ENCODE measurements around the gene PRR5L.

PRR5L gene

DNA sequence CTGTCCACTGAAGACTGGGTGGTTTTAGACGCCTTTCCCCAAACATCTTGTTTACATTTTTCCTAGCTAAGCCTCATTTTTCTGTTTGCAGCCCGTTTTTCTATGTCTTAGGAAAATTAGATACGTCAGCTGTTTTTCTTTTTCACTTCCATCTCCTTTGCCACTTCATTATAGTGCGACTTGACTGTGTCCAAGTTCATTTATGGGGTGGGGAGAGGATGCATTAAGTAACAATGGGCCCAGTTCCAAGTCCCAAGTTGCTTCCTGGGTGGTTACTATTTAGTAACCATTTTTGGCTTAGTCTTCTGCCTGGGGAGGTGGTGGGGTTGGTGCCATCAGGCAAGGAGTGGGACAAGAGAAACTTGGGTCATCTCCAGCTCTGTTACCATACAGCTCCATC lies 131.0 kb downstream of the PRR5L start:
- no peaks in the 10 kb centered on the region for H3K36me3 ChIP-seq (ENCODE audit: control insufficient read depth, insufficient read depth, low read length)
- no peaks in the 10 kb centered on the region for H3K4me1 ChIP-seq (ENCODE audit: control insufficient read depth, insufficient read depth, low read length)
- no peaks in the 10 kb centered on the region for H3K27me3 ChIP-seq (ENCODE audit: control insufficient read depth, insufficient read depth, low read length)
- no peak overlapping the region for H3K4me3 ChIP-seq (ENCODE audit: low read length)
- no peak overlapping the region for H3K9ac ChIP-seq (ENCODE audit: low read length)
- no peaks in the 10 kb centered on the region for H3K9me3 ChIP-seq (ENCODE audit: control insufficient read depth, low read length)

DNA sequence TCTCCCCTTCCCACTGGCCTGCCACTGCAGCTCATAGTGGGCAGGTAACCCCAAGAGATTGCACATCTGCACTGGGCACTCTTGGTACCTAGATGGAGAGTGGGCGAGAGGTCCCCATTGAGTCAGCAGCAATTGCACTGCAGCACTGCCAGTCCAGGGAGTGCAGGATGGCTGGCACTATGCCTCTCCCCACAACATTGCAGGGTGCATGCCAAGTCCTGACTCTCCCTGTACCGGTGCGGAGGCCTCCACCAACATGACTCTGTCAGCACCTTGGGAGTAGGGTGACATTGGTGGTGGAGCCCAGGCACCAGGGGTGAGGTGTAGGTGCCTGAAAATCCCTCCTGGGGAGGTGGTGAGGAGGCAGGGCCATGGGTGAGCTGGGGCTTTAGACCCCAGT lies 131.8 kb downstream of the PRR5L start:
- no peak overlapping the region for H3K4me3 ChIP-seq (ENCODE audit: low read length)
- no peaks in the 10 kb centered on the region for H3K4me1 ChIP-seq (ENCODE audit: control insufficient read depth, insufficient read depth, low read length)
- H3K9me3 ChIP-seq (ENCODE audit: control insufficient read depth, low read length): no peaks in the 10 kb centered on the region
- H3K9ac ChIP-seq (ENCODE audit: low read length): no peak overlapping the region
- H3K36me3 ChIP-seq (ENCODE audit: control insufficient read depth, insufficient read depth, low read length): no peaks in the 10 kb centered on the region
- H3K27me3 ChIP-seq (ENCODE audit: control insufficient read depth, insufficient read depth, low read length): no peaks in the 10 kb centered on the region

DNA sequence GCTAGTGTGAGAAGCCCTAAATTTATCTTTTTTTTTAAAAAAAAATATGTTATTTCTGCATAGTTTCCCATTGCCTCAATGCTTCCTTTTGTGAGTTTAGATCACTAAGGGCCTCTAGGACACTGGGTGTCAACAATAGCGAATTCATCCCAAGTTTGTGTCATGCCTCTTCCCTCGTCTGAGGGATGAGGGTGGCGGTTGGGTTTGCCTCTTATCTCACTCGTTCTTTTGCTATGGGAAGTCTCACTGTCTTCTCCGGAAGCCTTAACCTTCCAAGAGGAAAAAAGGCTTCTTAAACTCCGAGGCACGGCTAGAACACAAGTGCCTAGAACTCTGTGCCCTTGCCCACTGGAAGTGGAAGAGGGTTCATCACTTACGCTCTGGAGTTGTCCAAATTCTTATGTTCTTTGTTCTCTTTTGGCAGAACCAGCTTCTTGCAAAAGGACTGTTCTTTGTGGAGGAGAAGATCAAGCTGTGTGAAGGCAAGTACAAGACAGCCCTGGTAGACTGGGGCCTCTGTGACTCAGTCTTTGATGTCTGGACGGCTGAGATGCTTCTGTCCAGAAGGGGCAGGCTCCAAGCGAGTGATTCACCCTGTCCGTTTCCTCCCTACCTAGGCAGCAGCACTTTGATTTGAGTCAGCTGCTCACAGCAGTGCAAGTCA lies 135.5 kb downstream of the PRR5L start:
- Histone ChIP-seq H3K4me1 (ENCODE audit: control insufficient read depth, insufficient read depth, low read length) (no peaks in the 10 kb centered on the region), H3K9ac (ENCODE audit: low read length) (no peak overlapping the region), H3K9me3 (ENCODE audit: control insufficient read depth, low read length) (no peaks in the 10 kb centered on the region), H3K36me3 (ENCODE audit: control insufficient read depth, insufficient read depth, low read length) (no peaks in the 10 kb centered on the region), H3K27me3 (ENCODE audit: control insufficient read depth, insufficient read depth, low read length) (no peaks in the 10 kb centered on the region), H3K4me3 (ENCODE audit: low read length) (no peak overlapping the region)

DNA sequence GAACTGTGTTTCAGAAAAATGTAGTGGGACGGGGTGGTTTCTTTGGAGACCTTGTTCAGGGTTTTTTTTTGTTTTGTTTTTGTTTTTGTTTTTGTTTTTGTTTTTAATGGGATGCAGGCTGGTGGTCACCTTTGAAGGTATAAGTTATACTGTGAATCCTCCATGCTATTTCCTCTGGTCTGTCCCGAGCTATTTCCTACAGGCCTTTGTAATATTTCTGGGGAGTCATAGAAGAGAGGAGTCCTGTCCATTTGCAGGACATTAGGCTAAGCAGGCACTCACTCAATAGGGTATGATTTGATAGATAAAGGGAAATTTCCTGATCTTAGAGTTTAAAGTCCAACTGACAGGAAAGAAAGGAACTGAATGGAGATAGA lies 136.0 kb downstream of the PRR5L start:
- Histone ChIP-seq H3K4me3 (ENCODE audit: low read length) (no peak overlapping the region), H3K36me3 (ENCODE audit: control insufficient read depth, insufficient read depth, low read length) (no peaks in the 10 kb centered on the region), H3K9me3 (ENCODE audit: control insufficient read depth, low read length) (no peaks in the 10 kb centered on the region), H3K27me3 (ENCODE audit: control insufficient read depth, insufficient read depth, low read length) (no peaks in the 10 kb centered on the region), H3K9ac (ENCODE audit: low read length) (no peak overlapping the region), H3K4me1 (ENCODE audit: control insufficient read depth, insufficient read depth, low read length) (no peaks in the 10 kb centered on the region)

DNA sequence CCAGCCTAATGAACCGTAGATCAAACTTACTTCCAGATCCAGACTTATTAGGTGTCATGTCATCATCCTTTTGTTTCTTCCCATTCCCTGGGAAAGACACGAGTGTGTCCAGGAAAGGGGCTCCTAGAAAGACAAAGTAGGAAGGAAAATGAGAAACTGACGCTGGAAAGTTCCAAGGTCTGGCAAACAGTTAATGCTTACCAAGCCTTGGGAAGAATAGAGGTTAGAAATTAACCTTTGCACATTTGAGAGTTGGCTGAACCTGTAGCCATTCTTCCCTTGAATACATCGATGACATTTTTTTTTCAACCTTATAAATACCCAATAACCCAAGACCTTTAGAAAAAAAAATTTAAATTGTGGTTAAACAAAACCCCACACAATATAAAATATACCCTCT lies 136.7 kb downstream of the PRR5L start:
- no peaks in the 10 kb centered on the region for H3K9me3 ChIP-seq (ENCODE audit: control insufficient read depth, low read length)
- no peak overlapping the region for H3K9ac ChIP-seq (ENCODE audit: low read length)
- no peak overlapping the region for H3K4me3 ChIP-seq (ENCODE audit: low read length)
- no peaks in the 10 kb centered on the region for H3K4me1 ChIP-seq (ENCODE audit: control insufficient read depth, insufficient read depth, low read length)
- H3K36me3 ChIP-seq (ENCODE audit: control insufficient read depth, insufficient read depth, low read length): no peaks in the 10 kb centered on the region
- H3K27me3 ChIP-seq (ENCODE audit: control insufficient read depth, insufficient read depth, low read length): no peaks in the 10 kb centered on the region

DNA sequence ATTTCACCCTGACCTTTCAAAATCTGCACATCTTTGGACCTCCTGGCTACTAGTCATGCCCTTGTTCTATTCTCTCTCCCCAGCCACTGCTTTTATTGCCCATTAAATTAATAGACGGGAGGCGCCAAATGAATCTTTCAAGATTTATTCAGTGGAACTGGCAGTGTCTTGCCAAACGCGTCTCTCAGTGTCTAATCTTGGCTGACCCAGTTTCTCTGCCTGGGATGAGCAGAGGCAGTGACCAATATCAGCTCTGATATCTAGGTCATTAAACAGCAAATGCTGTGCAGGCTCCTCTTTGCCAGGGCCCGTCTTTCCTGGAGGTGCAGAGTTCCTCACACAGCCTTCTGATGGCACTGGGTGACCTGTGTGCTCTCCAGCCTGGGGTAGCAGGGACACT lies 140.0 kb downstream of the PRR5L start:
- Histone ChIP-seq H3K4me3 (ENCODE audit: low read length) (no peak overlapping the region), H3K9me3 (ENCODE audit: control insufficient read depth, low read length) (no peaks in the 10 kb centered on the region), H3K4me1 (ENCODE audit: control insufficient read depth, insufficient read depth, low read length) (no peaks in the 10 kb centered on the region), H3K36me3 (ENCODE audit: control insufficient read depth, insufficient read depth, low read length) (no peaks in the 10 kb centered on the region), H3K9ac (ENCODE audit: low read length) (no peak overlapping the region), H3K27me3 (ENCODE audit: control insufficient read depth, insufficient read depth, low read length) (no peaks in the 10 kb centered on the region)

DNA sequence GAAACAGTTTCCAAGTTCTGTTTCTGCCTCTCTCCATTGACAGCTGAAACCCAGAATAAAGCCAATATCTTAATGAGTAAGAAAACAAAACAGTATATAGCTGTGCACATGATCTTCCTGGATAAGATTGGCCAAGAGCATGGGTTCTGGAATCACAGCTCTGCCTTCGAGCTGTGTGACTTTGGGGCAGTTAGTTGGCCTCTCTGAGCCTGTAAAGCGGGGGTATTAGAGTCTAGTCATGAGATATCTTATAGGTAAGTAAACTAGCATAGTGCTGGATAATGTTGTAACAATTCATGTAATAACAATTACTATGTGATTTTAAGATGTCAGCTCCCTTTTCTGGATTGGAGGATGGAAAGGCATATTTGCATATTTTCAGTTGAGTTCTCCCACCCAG lies 140.5 kb downstream of the PRR5L start:
- Histone ChIP-seq H3K9me3 (ENCODE audit: control insufficient read depth, low read length) (no peaks in the 10 kb centered on the region), H3K27me3 (ENCODE audit: control insufficient read depth, insufficient read depth, low read length) (no peaks in the 10 kb centered on the region), H3K4me3 (ENCODE audit: low read length) (no peak overlapping the region), H3K36me3 (ENCODE audit: control insufficient read depth, insufficient read depth, low read length) (no peaks in the 10 kb centered on the region), H3K9ac (ENCODE audit: low read length) (no peak overlapping the region), H3K4me1 (ENCODE audit: control insufficient read depth, insufficient read depth, low read length) (no peaks in the 10 kb centered on the region)

DNA sequence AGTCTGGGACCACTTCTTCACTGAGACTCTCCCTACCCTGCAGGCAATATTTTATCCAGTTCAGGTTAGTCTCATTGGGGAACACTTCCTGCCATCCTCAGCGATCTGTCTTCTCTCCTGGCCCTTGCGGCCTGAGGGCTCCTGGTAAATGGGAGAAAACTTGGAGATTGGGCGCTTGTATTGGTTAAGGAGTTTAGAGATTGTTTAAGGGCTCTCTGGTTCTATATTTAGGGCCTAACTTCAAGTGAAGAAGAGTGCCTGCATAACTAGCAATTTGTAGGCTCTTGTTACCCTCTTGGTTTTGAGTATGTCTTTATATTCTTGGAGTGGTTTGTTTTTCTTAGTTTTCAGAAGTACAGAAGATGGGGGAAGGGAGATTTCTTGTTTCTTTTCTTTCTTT lies 141.3 kb downstream of the PRR5L start:
- no peak overlapping the region for H3K4me3 ChIP-seq (ENCODE audit: low read length)
- H3K9ac ChIP-seq (ENCODE audit: low read length): no peak overlapping the region
- H3K4me1 ChIP-seq (ENCODE audit: control insufficient read depth, insufficient read depth, low read length): no peaks in the 10 kb centered on the region
- no peaks in the 10 kb centered on the region for H3K36me3 ChIP-seq (ENCODE audit: control insufficient read depth, insufficient read depth, low read length)
- no peaks in the 10 kb centered on the region for H3K9me3 ChIP-seq (ENCODE audit: control insufficient read depth, low read length)
- H3K27me3 ChIP-seq (ENCODE audit: control insufficient read depth, insufficient read depth, low read length): no peaks in the 10 kb centered on the region

DNA sequence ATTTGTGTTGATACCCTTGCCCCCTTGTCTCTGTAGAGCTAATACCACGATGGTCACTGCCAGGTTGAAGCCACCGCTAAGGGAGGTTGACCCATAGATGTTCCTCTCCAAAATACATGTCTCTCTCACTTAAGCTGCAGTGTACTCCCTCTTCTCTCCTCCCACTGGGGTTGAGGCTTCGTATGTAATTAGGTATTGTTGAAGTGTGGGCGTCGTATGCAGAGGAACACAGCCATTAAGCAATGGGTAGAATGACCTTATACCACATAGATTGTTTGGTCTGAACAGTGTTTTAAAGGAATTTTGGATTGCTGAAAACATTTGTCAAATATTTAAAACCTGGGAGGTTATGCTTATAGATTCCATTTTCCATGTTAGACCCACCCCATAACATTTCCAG lies 142.0 kb downstream of the PRR5L start:
- Histone ChIP-seq H3K4me3 (ENCODE audit: low read length) (no peak overlapping the region), H3K9ac (ENCODE audit: low read length) (no peak overlapping the region), H3K9me3 (ENCODE audit: control insufficient read depth, low read length) (no peaks in the 10 kb centered on the region), H3K4me1 (ENCODE audit: control insufficient read depth, insufficient read depth, low read length) (no peaks in the 10 kb centered on the region), H3K27me3 (ENCODE audit: control insufficient read depth, insufficient read depth, low read length) (no peaks in the 10 kb centered on the region), H3K36me3 (ENCODE audit: control insufficient read depth, insufficient read depth, low read length) (no peaks in the 10 kb centered on the region)

DNA sequence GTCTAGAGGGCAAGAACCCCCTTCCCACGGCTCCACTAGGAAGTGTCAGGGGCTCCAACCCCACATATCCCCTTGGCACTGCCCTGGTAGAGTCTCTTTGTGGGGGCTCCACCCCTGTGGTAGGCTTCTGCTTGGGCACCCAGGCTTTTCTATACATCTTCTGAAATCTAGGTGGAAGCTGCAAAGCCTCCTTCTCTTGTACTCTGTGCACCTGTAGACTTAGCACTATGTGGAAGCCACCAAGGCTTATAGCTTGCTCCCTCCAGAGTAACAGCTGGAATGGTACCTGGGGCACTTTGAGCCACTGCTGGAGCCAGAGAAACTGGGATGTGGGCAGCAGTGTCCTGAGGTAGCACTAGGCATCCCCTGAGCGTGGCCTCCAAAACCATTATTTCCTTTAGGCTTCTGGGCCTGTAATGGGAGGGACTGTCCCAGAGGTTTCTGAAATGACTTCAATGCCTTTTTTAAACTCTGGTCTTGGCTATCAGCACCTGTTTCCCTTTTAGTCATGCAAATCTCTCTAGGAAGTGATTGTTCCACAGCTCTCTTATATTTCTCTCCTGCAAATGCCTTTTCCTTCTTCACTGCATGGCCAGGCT lies 145.6 kb downstream of the PRR5L start:
- Histone ChIP-seq H3K4me3 (ENCODE audit: low read length) (no peak overlapping the region), H3K36me3 (ENCODE audit: control insufficient read depth, insufficient read depth, low read length) (no peaks in the 10 kb centered on the region), H3K27me3 (ENCODE audit: control insufficient read depth, insufficient read depth, low read length) (no peaks in the 10 kb centered on the region), H3K9me3 (ENCODE audit: control insufficient read depth, low read length) (no peaks in the 10 kb centered on the region), H3K9ac (ENCODE audit: low read length) (no peak overlapping the region), H3K4me1 (ENCODE audit: control insufficient read depth, insufficient read depth, low read length) (no peaks in the 10 kb centered on the region)

DNA sequence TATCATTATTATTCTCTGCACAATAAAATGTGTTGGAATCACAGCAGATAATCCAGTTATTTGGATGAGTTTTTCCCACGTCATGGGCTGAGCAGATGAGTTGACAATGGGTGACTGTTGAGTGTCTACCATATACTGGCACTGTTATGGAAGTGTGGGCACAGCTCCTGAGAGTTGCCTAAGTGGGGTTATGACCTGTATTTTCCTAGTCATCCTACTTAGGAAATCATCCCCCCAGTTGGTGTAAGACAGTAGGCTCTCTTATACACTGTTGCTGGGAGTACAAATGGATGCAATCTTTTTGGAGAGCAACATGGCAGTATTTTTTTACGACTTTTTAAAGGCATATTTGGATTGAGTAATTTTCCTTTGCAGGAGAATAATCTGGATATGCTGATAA lies 147.6 kb downstream of the PRR5L start:
- Histone ChIP-seq H3K27me3 (ENCODE audit: control insufficient read depth, insufficient read depth, low read length) (no peaks in the 10 kb centered on the region), H3K4me1 (ENCODE audit: control insufficient read depth, insufficient read depth, low read length) (no peaks in the 10 kb centered on the region)

DNA sequence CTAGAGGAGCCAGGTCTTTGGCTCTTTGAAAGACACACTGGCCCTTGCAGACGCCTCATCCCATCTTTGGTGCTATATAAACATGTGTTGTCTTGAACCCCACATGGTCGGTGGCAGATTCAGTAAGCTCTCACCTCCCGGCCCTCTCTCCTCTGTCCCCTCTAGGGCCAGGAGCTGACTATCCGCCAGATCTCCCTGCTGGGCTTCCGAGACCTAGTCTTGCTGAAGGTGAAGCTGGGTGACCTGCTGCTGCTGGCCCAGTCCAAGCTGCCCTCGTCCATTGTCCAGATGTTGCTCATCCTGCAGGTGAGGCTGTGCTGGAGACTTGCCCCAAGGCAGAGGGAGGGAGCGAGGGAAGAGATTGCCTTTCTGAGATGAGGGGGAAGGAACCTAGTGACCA lies 150.0 kb downstream of the PRR5L start:
- Histone ChIP-seq H3K4me1 (ENCODE audit: control insufficient read depth, insufficient read depth, low read length) (peaks cover 3% of the 10 kb centered on the region), H3K27me3 (ENCODE audit: control insufficient read depth, insufficient read depth, low read length) (no peaks in the 10 kb centered on the region), H3K4me3 (ENCODE audit: low read length) (no peak overlapping the region), H3K9ac (ENCODE audit: low read length) (no peak overlapping the region), H3K36me3 (ENCODE audit: control insufficient read depth, insufficient read depth, low read length) (no peaks in the 10 kb centered on the region), H3K9me3 (ENCODE audit: control insufficient read depth, low read length) (no peaks in the 10 kb centered on the region)

More for the DNA sequence above, 147.6 kb downstream of the PRR5L start:
- no peak overlapping the region for H3K9ac ChIP-seq (ENCODE audit: low read length)
- H3K36me3 ChIP-seq (ENCODE audit: control insufficient read depth, insufficient read depth, low read length): no peaks in the 10 kb centered on the region
- H3K4me3 ChIP-seq (ENCODE audit: low read length): no peak overlapping the region
- no peaks in the 10 kb centered on the region for H3K9me3 ChIP-seq (ENCODE audit: control insufficient read depth, low read length)

DNA sequence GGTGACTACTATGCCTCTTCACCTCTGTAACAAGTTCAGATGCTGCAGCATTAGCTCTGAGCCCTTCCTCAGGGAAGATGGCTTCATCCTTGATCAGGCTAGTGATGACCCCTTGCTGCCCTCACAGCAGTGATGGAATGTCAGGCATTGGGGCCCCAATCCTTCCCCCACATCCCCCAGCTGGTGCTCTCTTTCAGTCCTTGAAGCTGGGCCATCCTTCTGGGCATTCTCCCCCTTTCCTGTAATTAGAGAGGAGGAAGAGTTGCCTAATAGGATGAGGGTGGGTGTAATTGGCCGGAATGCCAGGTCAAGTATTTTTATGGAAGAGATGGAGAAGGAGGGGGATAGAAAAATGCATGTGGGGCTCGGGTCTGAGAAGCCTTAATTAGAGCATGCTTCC lies 151.4 kb downstream of the PRR5L start:
- Histone ChIP-seq H3K9me3 (ENCODE audit: control insufficient read depth, low read length) (no peaks in the 10 kb centered on the region), H3K27me3 (ENCODE audit: control insufficient read depth, insufficient read depth, low read length) (no peaks in the 10 kb centered on the region), H3K9ac (ENCODE audit: low read length) (no peak overlapping the region), H3K36me3 (ENCODE audit: control insufficient read depth, insufficient read depth, low read length) (no peaks in the 10 kb centered on the region), H3K4me1 (ENCODE audit: control insufficient read depth, insufficient read depth, low read length) (peaks cover 7% of the 10 kb centered on the region), H3K4me3 (ENCODE audit: low read length) (no peak overlapping the region)

Data from mucosa of stomach (tissue), 1 donor.